Breast epithelium (tissue), 4 donors: Measurements from ENCODE around the gene CR1. TPM values are rescaled to one million over a fixed set of nuclear protein-coding genes. Genes with fewer than 3 reads are reported as not detected.

ENCODE experiments used
- DNase-seq, 2 donors: peaks; one replicate each; pipeline ENCODE4 v3.0.0-alpha.2; 2019; ENCODE audit warnings: low spot score in 2 of 2
- H3K27ac ChIP-seq, 2 donors: fragments of 200-600 bp; sonication (generic) in 1 of 2; one replicate each; pipeline ENCODE4 v1.5.1; 2016 to 2019; ENCODE audit warnings: mild to moderate bottlenecking in 1 of 2
- H3K27me3 ChIP-seq, 2 donors: fragments of 200-600 bp; sonication (generic) in 1 of 2; one replicate each; pipeline versions ENCODE4 v1.5.1 to v1.6.0; 2017 to 2019; ENCODE audit warnings: control low read depth in 1 of 2, mild to moderate bottlenecking in 1 of 2
- H3K36me3 ChIP-seq: fragments of 200-600 bp; one replicate; pipeline ENCODE4 v1.5.1; 2019
- H3K4me1 ChIP-seq, 2 donors: fragments of 200-600 bp; sonication (generic); one replicate each; pipeline ENCODE4 v1.5.1; 2016 to 2019; ENCODE audit warnings: control low read depth in 1 of 2
- H3K4me3 ChIP-seq, 3 donors: fragments of 200-600 bp; sonication (generic); 1 replicate in 2 of 3; 2 replicates in 1 of 3; pipeline ENCODE4 v1.5.1; 2016 to 2019; ENCODE audit warnings: mild to moderate bottlenecking in 3 of 3, moderate library complexity in 2 of 3
- H3K9me3 ChIP-seq, 2 donors: fragments of 200-600 bp; sonication (generic) in 1 of 2; one replicate each; pipeline ENCODE4 v1.5.1; 2016 to 2019; ENCODE audit warnings: control low read depth in 1 of 2
- CTCF ChIP-seq, 3 donors: fragments of 450-650 bp; IDR thresholded peaks; one replicate each; pipeline ENCODE4 v1.5.1; 2016 to 2017; ENCODE audit warnings: antibody characterized with exemption in 3 of 3, mild to moderate bottlenecking in 3 of 3, moderate library complexity in 3 of 3
- POLR2A ChIP-seq: fragments of 450-650 bp; IDR thresholded peaks from one replicate; pipeline ENCODE4 v1.6.1; 2016; ENCODE audit warnings: antibody characterized with exemption, mild to moderate bottlenecking, moderate library complexity
- POLR2AphosphoS5 ChIP-seq, 3 donors: sonication (generic); formaldehyde crosslinking; IDR thresholded peaks; one replicate each; pipeline ENCODE4 v1.6.1; 2017; ENCODE audit warnings: antibody characterized with exemption in 3 of 3
- intact Hi-C: fragments of 100-400 bp; cut with DNase I; formaldehyde crosslinking; loops from one replicate; pipeline ENCODE4 v1.15.1; 2023; ENCODE audit warnings: low total_unique reads
- total RNA-seq, 3 donors: library from RNA; depleted of rRNA; stranded (reverse); fragments of >200 nt; gene quantifications; one replicate each; pipeline ENCODE4 v1.1.0, GENCODE V29; 2016

The CR1 gene
- total RNA-seq, 3 donors from 2014 or later: 2.0 to 14.7 (median 3.7) TPM

GRCh38 chr1:207502726-207503125 lies 6.8 kb downstream of the CR1 start:
- no peaks in the 10 kb centered on the region for H3K9me3 ChIP-seq
- peaks cover 0 to 13% of the 10 kb centered on the region in 2 donors for H3K27me3 ChIP-seq
- no peaks in the 10 kb centered on the region for H3K36me3 ChIP-seq

GRCh38 chr1:207503950-207504349 lies 8.0 kb downstream of the CR1 start:
- TF ChIP-seq CTCF (IDR thresholded peaks at IDR 0.05) (no peak), POLR2A (no peak), POLR2AphosphoS5 (IDR thresholded peaks at IDR 0.05) (no peak)
- no peak overlapping the region for H3K4me3 ChIP-seq
- H3K27me3 ChIP-seq: peaks cover 0 to 9% of the 10 kb centered on the region in 2 donors
- no peaks in the 10 kb centered on the region for H3K36me3 ChIP-seq
- H3K27ac ChIP-seq: no peak overlapping the region
- no peak for DNase-seq
- no peaks in the 10 kb centered on the region for H3K4me1 ChIP-seq
- no peaks in the 10 kb centered on the region for H3K9me3 ChIP-seq
- intact Hi-C loops: no loop called here

More at GRCh38 chr1:207502726-207503125, 6.8 kb downstream of the CR1 start:
- Histone ChIP-seq H3K4me3 (no peak overlapping the region), H3K4me1 (no peaks in the 10 kb centered on the region), H3K27ac (no peak overlapping the region)
- intact Hi-C loops: no loop called here
- no peak for DNase-seq
- TF ChIP-seq POLR2A: no peak
- TF ChIP-seq POLR2AphosphoS5 (IDR thresholded peaks at IDR 0.05): no peak
- TF ChIP-seq CTCF (IDR thresholded peaks at IDR 0.05): no peak

- DNase-seq: no peak
- intact Hi-C loops: no loop called here
- H3K36me3 ChIP-seq: no peaks in the 10 kb centered on the region
- TF ChIP-seq POLR2AphosphoS5 (IDR thresholded peaks at IDR 0.05) (no peak), POLR2A (no peak), CTCF (IDR thresholded peaks at IDR 0.05) (no peak)
- no peaks in the 10 kb centered on the region for H3K4me1 ChIP-seq
- H3K9me3 ChIP-seq: no peaks in the 10 kb centered on the region
- no peak overlapping the region for H3K4me3 ChIP-seq
- no peak overlapping the region for H3K27ac ChIP-seq
- H3K27me3 ChIP-seq: peaks cover 0 to 9% of the 10 kb centered on the region in 2 donors
Observed at GRCh38 chr1:207504438-207504837, 8.5 kb downstream of the CR1 start.

GRCh38 chr1:207510444-207510843 lies 14.5 kb downstream of the CR1 start:
- no peak for DNase-seq
- no peaks in the 10 kb centered on the region for H3K36me3 ChIP-seq
- intact Hi-C loops: no loop called here
- H3K9me3 ChIP-seq: no peaks in the 10 kb centered on the region
- TF ChIP-seq POLR2A (no peak), POLR2AphosphoS5 (IDR thresholded peaks at IDR 0.05) (no peak)
- no peak overlapping the region for H3K27ac ChIP-seq
- no peaks in the 10 kb centered on the region for H3K27me3 ChIP-seq
- H3K4me1 ChIP-seq: no peaks in the 10 kb centered on the region
- H3K4me3 ChIP-seq: no peak overlapping the region

GRCh38 chr1:207514890-207515289 lies 18.9 kb downstream of the CR1 start:
- no peak overlapping the region for H3K4me3 ChIP-seq
- no peaks in the 10 kb centered on the region for H3K9me3 ChIP-seq
- H3K27ac ChIP-seq: no peak overlapping the region
- no peaks in the 10 kb centered on the region for H3K36me3 ChIP-seq
- TF ChIP-seq POLR2AphosphoS5 (IDR thresholded peaks at IDR 0.05): no peak
- no peak for TF ChIP-seq POLR2A
- TF ChIP-seq CTCF (IDR thresholded peaks at IDR 0.05): no peak
- intact Hi-C loops: no loop called here
- no peaks in the 10 kb centered on the region for H3K4me1 ChIP-seq
- DNase-seq: no peak
- no peaks in the 10 kb centered on the region for H3K27me3 ChIP-seq

GRCh38 chr1:207516729-207517128 lies 20.8 kb downstream of the CR1 start:
- DNase-seq: no peak
- Histone ChIP-seq H3K27me3 (no peaks in the 10 kb centered on the region), H3K27ac (no peak overlapping the region), H3K36me3 (no peaks in the 10 kb centered on the region), H3K9me3 (no peaks in the 10 kb centered on the region), H3K4me1 (no peaks in the 10 kb centered on the region), H3K4me3 (no peak overlapping the region)
- TF ChIP-seq POLR2A (no peak), CTCF (IDR thresholded peaks at IDR 0.05) (no peak), POLR2AphosphoS5 (IDR thresholded peaks at IDR 0.05) (no peak)
- intact Hi-C loops: no loop called here
